COR-L47 (cell line): Measurements from ENCODE around the gene DOCK1.

Experiments
- DNase-seq: peaks from one replicate; lab custom pipeline; 2025; lab: John Stamatoyannopoulos, UW

DOCK1 gene

GRCh38 chr10:127012071-127012768 is 107.0 kb downstream of the DOCK1 start:
- DNase-seq: no peak

- DNase-seq: no peak
Observed at GRCh38 chr10:127012769-127013152, 107.5 kb downstream of the DOCK1 start.

- DNase-seq: no peak
Observed at GRCh38 chr10:127013211-127013656, 108.0 kb downstream of the DOCK1 start.

- DNase-seq: no peak
Observed at GRCh38 chr10:127013691-127014473, 108.7 kb downstream of the DOCK1 start.

GRCh38 chr10:127014671-127015070 is 109.4 kb downstream of the DOCK1 start:
- no peak for DNase-seq

GRCh38 chr10:127015373-127015772 is 110.1 kb downstream of the DOCK1 start:
- DNase-seq: no peak

- DNase-seq: no peak
Observed at GRCh38 chr10:127016331-127016730, 111.1 kb downstream of the DOCK1 start.

GRCh38 chr10:127017541-127018297 is 112.5 kb downstream of the DOCK1 start:
- DNase-seq: no peak

GRCh38 chr10:127018298-127018650 is 113.0 kb downstream of the DOCK1 start:
- no peak for DNase-seq

GRCh38 chr10:127018766-127019165 is 113.5 kb downstream of the DOCK1 start:
- DNase-seq: no peak

GRCh38 chr10:127020260-127020659 is 115.0 kb downstream of the DOCK1 start:
- no peak for DNase-seq

- no peak for DNase-seq
Observed at GRCh38 chr10:127021801-127022200, 116.6 kb downstream of the DOCK1 start.

- DNase-seq: no peak
Observed at GRCh38 chr10:127024685-127025435, 119.6 kb downstream of the DOCK1 start.

GRCh38 chr10:127027786-127028185 is 122.6 kb downstream of the DOCK1 start:
- DNase-seq: no peak

- no peak for DNase-seq
Observed at GRCh38 chr10:127028556-127028955, 123.3 kb downstream of the DOCK1 start.

- no peak for DNase-seq
Observed at GRCh38 chr10:127029061-127029460, 123.8 kb downstream of the DOCK1 start.

- no peak for DNase-seq
Observed at GRCh38 chr10:127033216-127034033, 128.2 kb downstream of the DOCK1 start.

GRCh38 chr10:127034034-127034633 is 128.9 kb downstream of the DOCK1 start:
- no peak for DNase-seq

GRCh38 chr10:127034790-127035189 is 129.6 kb downstream of the DOCK1 start:
- DNase-seq: no peak

- DNase-seq: no peak
Observed at GRCh38 chr10:127035827-127036226, 130.6 kb downstream of the DOCK1 start.

GRCh38 chr10:127036987-127037386 is 131.8 kb downstream of the DOCK1 start:
- no peak for DNase-seq
